Astrocyte (in vitro differentiated cells and primary cell): ENCODE data around the gene LEP. TPM values are rescaled to one million over a fixed set of nuclear protein-coding genes. Genes with fewer than 3 reads are reported as not detected.

Experiments
- DNase-seq: peaks from one replicate; pipeline ENCODE4 v3.0.0-alpha.2; 2010; ENCODE audit warnings: low read depth
- FAIRE-seq: peaks from 2 replicates; lab custom pipeline; 2011; peaks lifted over from hg19 to GRCh38; lab: Jason Lieb, UNC
- H2AFZ ChIP-seq: 2 replicates; pipeline ENCODE4 v1.6.0; 2012; ENCODE audit warnings: low read depth, low read length, inconsistent platforms
- H3K27ac ChIP-seq: 2 replicates; pipeline ENCODE4 v1.5.1; 2011; ENCODE audit warnings: low read depth, low read length, inconsistent platforms
- H3K27me3 ChIP-seq: 2 replicates; pipeline ENCODE4 v1.6.0; 2011; ENCODE audit warnings: low read length, inconsistent platforms; ENCODE audit not compliant: insufficient read depth
- H3K36me3 ChIP-seq: 2 replicates; pipeline ENCODE4 v1.5.1; 2011; ENCODE audit warnings: low read length, inconsistent platforms; ENCODE audit not compliant: insufficient read depth
- H3K4me1 ChIP-seq: 2 replicates; pipeline ENCODE4 v1.5.1; 2011; ENCODE audit warnings: low read length, inconsistent platforms; ENCODE audit not compliant: insufficient read depth
- H3K4me2 ChIP-seq: 2 replicates; pipeline ENCODE4 v1.6.0; 2012; ENCODE audit warnings: low read length, inconsistent platforms
- H3K4me3 ChIP-seq: 2 replicates; pipeline ENCODE4 v1.5.1; 2011; ENCODE audit warnings: low read depth, mild to moderate bottlenecking, low read length, inconsistent platforms; ENCODE audit not compliant: insufficient read depth
- H3K79me2 ChIP-seq: 2 replicates; pipeline ENCODE4 v1.6.0; 2012; ENCODE audit warnings: mild to moderate bottlenecking, low read length, inconsistent platforms; ENCODE audit not compliant: insufficient read depth
- H3K9ac ChIP-seq: 2 replicates; pipeline ENCODE4 v1.6.0; 2012; ENCODE audit warnings: mild to moderate bottlenecking, low read length, inconsistent platforms
- H3K9me3 ChIP-seq: 2 replicates; pipeline ENCODE4 v1.5.1; 2012; ENCODE audit warnings: low read depth, mild to moderate bottlenecking, low read length, inconsistent platforms; ENCODE audit not compliant: insufficient read depth
- H4K20me1 ChIP-seq: 2 replicates; pipeline ENCODE4 v1.6.0; 2012; ENCODE audit warnings: low read length, inconsistent platforms; ENCODE audit not compliant: insufficient read depth
- H3K27ac Mint-ChIP-seq: one replicate; pipeline ENCODE4 v1.8.0; 2021; ENCODE audit warnings: mild to moderate bottlenecking, mixed read lengths; ENCODE audit not compliant: unreplicated experiment
- H3K27me3 Mint-ChIP-seq: one replicate; pipeline ENCODE4 v1.8.0; 2021; ENCODE audit warnings: low read depth, mixed read lengths; ENCODE audit not compliant: unreplicated experiment
- H3K36me3 Mint-ChIP-seq: one replicate; pipeline ENCODE4 v1.8.0; 2021; ENCODE audit warnings: low read depth, mixed read lengths; ENCODE audit not compliant: unreplicated experiment
- H3K4me1 Mint-ChIP-seq: one replicate; pipeline ENCODE4 v1.8.0; 2021; ENCODE audit warnings: low read depth, mixed read lengths; ENCODE audit not compliant: unreplicated experiment
- H3K4me3 Mint-ChIP-seq: one replicate; pipeline ENCODE4 v1.8.0; 2021; ENCODE audit warnings: mild to moderate bottlenecking, moderate library complexity, mixed read lengths; ENCODE audit not compliant: unreplicated experiment
- H3K9me3 Mint-ChIP-seq: one replicate; pipeline ENCODE4 v1.8.0; 2021; ENCODE audit warnings: mild to moderate bottlenecking, mixed read lengths; ENCODE audit not compliant: unreplicated experiment
- EZH2 ChIP-seq: IDR thresholded peaks from 2 replicates; pipeline ENCODE4 v1.6.1; 2012; ENCODE audit warnings: mild to moderate bottlenecking, low read length, inconsistent platforms; ENCODE audit not compliant: insufficient read depth
- total RNA-seq: library from RNA; stranded (reverse); gene quantifications from 2 replicates; pipeline ENCODE4 v1.2.1, GENCODE V29; 2021
- TF ChIP-seq, protein P1 (sequence below): IDR thresholded peaks from 2 replicates; pipeline ENCODE4 v1.5.1; 2011; ENCODE audit warnings: low read depth, mild to moderate bottlenecking, inconsistent platforms, low read length, moderate library complexity; ENCODE audit not compliant: insufficient read depth

Gene LEP
- total RNA-seq, 1 donor from 2014 or later = not detected

DNA sequence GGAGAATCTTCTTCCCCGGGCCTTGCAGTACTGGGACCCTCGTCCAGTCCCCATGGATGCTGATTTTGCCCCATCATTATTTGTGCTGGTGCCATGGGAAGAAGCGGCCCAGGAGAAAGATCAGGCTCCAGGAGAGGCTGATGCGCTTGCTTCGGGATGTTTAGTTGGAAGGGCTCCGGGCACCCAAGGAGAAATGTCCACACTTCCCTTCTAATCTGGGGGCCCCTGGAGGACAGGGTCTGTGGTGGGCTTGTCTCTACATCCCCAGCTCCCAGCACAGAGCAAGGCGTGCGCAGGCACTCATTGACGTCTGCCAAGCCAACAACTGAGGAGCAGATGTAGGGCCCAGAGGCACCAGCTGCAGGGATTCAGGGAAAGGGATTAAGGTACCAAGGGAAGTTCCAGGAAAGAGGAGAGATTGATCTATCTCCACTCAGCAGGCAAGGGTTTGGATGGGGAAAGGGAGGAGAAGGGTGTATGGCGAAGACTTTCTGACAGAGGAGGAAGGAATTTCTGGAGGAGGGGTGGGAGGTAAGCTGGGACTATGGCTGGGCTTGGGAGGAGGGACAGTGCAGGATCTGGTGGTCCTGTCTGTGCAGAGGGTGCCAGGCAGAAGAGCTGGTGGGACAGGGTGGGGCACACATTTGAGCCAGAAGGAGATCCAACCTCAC is 38.7 kb upstream of the LEP start:
- Mint-ChIP-seq H3K4me1 (peaks cover 4% of the 10 kb centered on the region), H3K4me3 (no peak overlapping the region), H3K9me3 (peaks cover 11% of the 10 kb centered on the region), H3K27ac (no peak overlapping the region), H3K27me3 (peaks cover 73% of the 10 kb centered on the region), H3K36me3 (no peaks in the 10 kb centered on the region)
- Histone ChIP-seq H3K4me1 (no peaks in the 10 kb centered on the region), H3K9ac (no peak overlapping the region), H2AFZ (no peak overlapping the region), H3K27ac (no peak overlapping the region), H3K27me3 (peaks cover 56% of the 10 kb centered on the region), H3K79me2 (no peaks in the 10 kb centered on the region), H3K4me3 (no peak overlapping the region), H3K4me2 (no peak overlapping the region), H3K36me3 (no peaks in the 10 kb centered on the region), H3K9me3 (no peaks in the 10 kb centered on the region), H4K20me1 (no peaks in the 10 kb centered on the region)
- FAIRE-seq = no peak
- DNase-seq = no peak
- TF ChIP-seq, protein P1, sequence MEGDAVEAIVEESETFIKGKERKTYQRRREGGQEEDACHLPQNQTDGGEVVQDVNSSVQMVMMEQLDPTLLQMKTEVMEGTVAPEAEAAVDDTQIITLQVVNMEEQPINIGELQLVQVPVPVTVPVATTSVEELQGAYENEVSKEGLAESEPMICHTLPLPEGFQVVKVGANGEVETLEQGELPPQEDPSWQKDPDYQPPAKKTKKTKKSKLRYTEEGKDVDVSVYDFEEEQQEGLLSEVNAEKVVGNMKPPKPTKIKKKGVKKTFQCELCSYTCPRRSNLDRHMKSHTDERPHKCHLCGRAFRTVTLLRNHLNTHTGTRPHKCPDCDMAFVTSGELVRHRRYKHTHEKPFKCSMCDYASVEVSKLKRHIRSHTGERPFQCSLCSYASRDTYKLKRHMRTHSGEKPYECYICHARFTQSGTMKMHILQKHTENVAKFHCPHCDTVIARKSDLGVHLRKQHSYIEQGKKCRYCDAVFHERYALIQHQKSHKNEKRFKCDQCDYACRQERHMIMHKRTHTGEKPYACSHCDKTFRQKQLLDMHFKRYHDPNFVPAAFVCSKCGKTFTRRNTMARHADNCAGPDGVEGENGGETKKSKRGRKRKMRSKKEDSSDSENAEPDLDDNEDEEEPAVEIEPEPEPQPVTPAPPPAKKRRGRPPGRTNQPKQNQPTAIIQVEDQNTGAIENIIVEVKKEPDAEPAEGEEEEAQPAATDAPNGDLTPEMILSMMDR = no peak
- no peak for TF ChIP-seq EZH2

DNA sequence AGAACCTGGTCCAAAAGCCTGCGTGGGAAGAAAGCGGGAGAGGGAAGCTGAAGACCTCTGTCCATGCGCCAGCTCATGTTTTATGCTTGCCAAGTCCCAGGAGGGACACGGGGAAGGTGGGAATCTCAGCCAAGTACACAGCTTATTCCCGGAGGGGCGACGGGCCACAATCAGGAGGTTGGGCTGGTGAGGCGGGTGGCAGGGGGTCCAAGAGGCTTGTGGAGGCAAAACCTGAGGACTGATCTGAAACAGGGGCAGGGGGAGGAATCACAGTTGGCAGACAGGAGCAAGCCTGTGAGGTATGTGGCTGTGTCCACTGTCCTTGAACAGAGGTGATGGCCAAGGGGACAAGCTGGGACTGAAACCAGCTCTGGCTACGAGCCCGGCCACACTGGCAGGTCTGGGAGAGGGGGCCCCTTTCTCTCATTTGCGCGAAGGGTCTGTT is 38.0 kb upstream of the LEP start:
- H3K4me3 ChIP-seq = no peak overlapping the region
- DNase-seq (no peak), FAIRE-seq (no peak)
- no peak overlapping the region for H3K4me2 ChIP-seq
- no peaks in the 10 kb centered on the region for H3K36me3 ChIP-seq
- no peaks in the 10 kb centered on the region for H4K20me1 ChIP-seq
- Mint-ChIP-seq H3K27ac (no peak overlapping the region), H3K27me3 (peaks cover 69% of the 10 kb centered on the region), H3K9me3 (peaks cover 11% of the 10 kb centered on the region), H3K4me1 (peaks cover 4% of the 10 kb centered on the region), H3K4me3 (no peak overlapping the region), H3K36me3 (no peaks in the 10 kb centered on the region)
- H3K9me3 ChIP-seq = no peaks in the 10 kb centered on the region
- H3K27me3 ChIP-seq = peaks cover 60% of the 10 kb centered on the region
- H3K79me2 ChIP-seq = no peaks in the 10 kb centered on the region
- H3K27ac ChIP-seq = no peak overlapping the region
- H3K4me1 ChIP-seq = no peaks in the 10 kb centered on the region
- H3K9ac ChIP-seq = no peak overlapping the region
- no peak overlapping the region for H2AFZ ChIP-seq
- TF ChIP-seq, protein P1 = no peak
- no peak for TF ChIP-seq EZH2

DNA sequence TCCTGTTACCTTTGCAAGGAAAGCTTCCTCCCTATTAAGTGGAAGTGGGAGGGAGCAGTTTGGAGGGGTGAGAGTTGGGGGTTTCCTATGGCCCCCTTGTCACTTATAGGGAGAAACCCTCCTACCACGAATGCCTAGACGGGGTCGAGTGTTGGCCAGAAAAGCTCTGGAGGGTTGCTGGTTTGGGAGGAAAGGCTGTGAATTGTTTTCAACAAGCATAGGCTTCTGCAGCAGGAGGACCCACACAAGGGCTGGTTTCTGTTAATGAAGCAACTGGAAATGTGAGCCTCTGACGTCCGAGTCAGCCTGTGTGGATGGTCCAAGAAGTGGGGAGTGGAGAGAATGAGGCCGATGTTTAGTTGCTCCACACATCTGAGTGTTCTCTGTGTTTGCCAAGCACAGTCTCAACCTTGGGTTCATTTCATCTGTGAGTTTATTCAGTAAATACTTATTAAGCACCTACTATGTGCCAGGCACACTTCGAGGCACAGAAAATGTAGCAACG is 37.3 kb upstream of the LEP start:
- Histone ChIP-seq H3K36me3 (no peaks in the 10 kb centered on the region), H3K9ac (no peak overlapping the region), H3K79me2 (no peaks in the 10 kb centered on the region), H3K4me1 (no peaks in the 10 kb centered on the region), H3K4me2 (no peak overlapping the region), H3K27me3 (peaks cover 62% of the 10 kb centered on the region), H2AFZ (no peak overlapping the region), H4K20me1 (no peaks in the 10 kb centered on the region), H3K9me3 (no peaks in the 10 kb centered on the region), H3K27ac (no peak overlapping the region), H3K4me3 (no peak overlapping the region)
- Mint-ChIP-seq H3K4me1 (peaks cover 4% of the 10 kb centered on the region), H3K27me3 (peaks cover 67% of the 10 kb centered on the region), H3K4me3 (no peak overlapping the region), H3K27ac (peak overlapping the region; percentile 34), H3K36me3 (no peaks in the 10 kb centered on the region), H3K9me3 (peaks cover 11% of the 10 kb centered on the region)
- FAIRE-seq (no peak), DNase-seq (no peak)
- TF ChIP-seq, protein P1 = no peak
- no peak for TF ChIP-seq EZH2
